D721Med (cell line): ENCODE data around the gene SLC39A2.
"Not testable (repeated sequence)": the region's sequence is repeated elsewhere in the genome, so short reads cannot be mapped to it uniquely, and the experiment has no call there.

Source experiments
- DNase-seq: peaks from one replicate; pipeline ENCODE4 v3.0.0; 2011; ENCODE audit warnings: low spot score; ENCODE audit not compliant: insufficient read length
- FAIRE-seq: peaks from 2 replicates; lab custom pipeline; 2011; peaks lifted over from hg19 to GRCh38; lab: Jason Lieb, UNC
- CTCF ChIP-seq: IDR thresholded peaks from 2 replicates; pipeline ENCODE4 v1.5.1; 2012; ENCODE audit warnings: mild to moderate bottlenecking, control low read depth; ENCODE audit not compliant: insufficient read depth; ENCODE audit errors: missing control alignments

The SLC39A2 gene

GRCh38 chr14:20999591-20999990 is 498 bp downstream of the SLC39A2 start:
- FAIRE-seq (no peak), DNase-seq (no peak)
- TF ChIP-seq CTCF: no peak

- DNase-seq (no peak), FAIRE-seq (no peak)
- no peak for TF ChIP-seq CTCF
Observed at GRCh38 chr14:21001218-21001617, 2.1 kb downstream of the SLC39A2 start.

- FAIRE-seq: no peak
- no peak for DNase-seq
- no peak for TF ChIP-seq CTCF
Observed at GRCh38 chr14:21003788-21004346, 4.8 kb downstream of the SLC39A2 start.

- FAIRE-seq, DNase-seq: not testable (repeated sequence)
Observed at GRCh38 chr14:21009721-21010120, 10.6 kb downstream of the SLC39A2 start.

- TF ChIP-seq CTCF: no peak
- FAIRE-seq: no peak
- DNase-seq: no peak
Observed at GRCh38 chr14:21011136-21011535, 12.0 kb downstream of the SLC39A2 start.

- peak; percentile 63 for FAIRE-seq
Observed at GRCh38 chr14:21014761-21015190, 15.7 kb downstream of the SLC39A2 start.

GRCh38 chr14:21015312-21015711 is 16.2 kb downstream of the SLC39A2 start:
- no peak for DNase-seq
- no peak for TF ChIP-seq CTCF
- no peak for FAIRE-seq

More at GRCh38 chr14:21014761-21015190, 15.7 kb downstream of the SLC39A2 start:
- peak; percentile 53 for DNase-seq
- peak; percentile 95 for TF ChIP-seq CTCF
